ENCODE results near the gene SLC17A9.
"Not testable (repeated sequence)": the region's sequence is repeated elsewhere in the genome, so short reads cannot be mapped to it uniquely, and the experiment has no call there.

SLC17A9 gene

GRCh38 chr20:62914970-62915457 is 37.5 kb upstream of the SLC17A9 start:
- no peaks in the 10 kb centered on the region for H3K9me3 Mint-ChIP-seq
- H3K27me3 Mint-ChIP-seq: no peaks in the 10 kb centered on the region
- DNase-seq: no peak
- peak overlapping the region; percentile 21 for H3K4me3 Mint-ChIP-seq
- peak overlapping the region; percentile 74 for H3K27ac Mint-ChIP-seq
- H3K4me1 Mint-ChIP-seq: peaks cover 60% of the 10 kb centered on the region
- no peak for ATAC-seq
- peaks cover 34% of the 10 kb centered on the region for H3K36me3 Mint-ChIP-seq (ENCODE audit: low read depth)

- no peak for DNase-seq
- Mint-ChIP-seq H3K36me3 (ENCODE audit: low read depth) (peaks cover 20% of the 10 kb centered on the region), H3K27ac (peak overlapping the region; percentile 84)
Measured at GRCh38 chr20:62916703-62917476, 35.6 kb upstream of the SLC17A9 start.

GRCh38 chr20:62917720-62918119 is 34.8 kb upstream of the SLC17A9 start:
- H3K27me3 Mint-ChIP-seq: no peaks in the 10 kb centered on the region
- ATAC-seq (no peak), DNase-seq (no peak)
- H3K27ac Mint-ChIP-seq: peak overlapping the region; percentile 84
- peaks cover 81% of the 10 kb centered on the region for H3K4me1 Mint-ChIP-seq
- H3K36me3 Mint-ChIP-seq (ENCODE audit: low read depth): peaks cover 19% of the 10 kb centered on the region
- peak overlapping the region; percentile 73 for H3K4me3 Mint-ChIP-seq
- no peaks in the 10 kb centered on the region for H3K9me3 Mint-ChIP-seq

More at GRCh38 chr20:62916703-62917476, 35.6 kb upstream of the SLC17A9 start:
- ATAC-seq: no peak
- Mint-ChIP-seq H3K9me3 (no peaks in the 10 kb centered on the region), H3K4me3 (peak overlapping the region; percentile 73), H3K27me3 (no peaks in the 10 kb centered on the region), H3K4me1 (peaks cover 74% of the 10 kb centered on the region)

GRCh38 chr20:62918147-62918546 is 34.4 kb upstream of the SLC17A9 start:
- DNase-seq (no peak), ATAC-seq (peak; percentile 34)
- peaks cover 85% of the 10 kb centered on the region for H3K4me1 Mint-ChIP-seq
- no peaks in the 10 kb centered on the region for H3K9me3 Mint-ChIP-seq
- peak overlapping the region; percentile 84 for H3K27ac Mint-ChIP-seq
- H3K4me3 Mint-ChIP-seq: peak overlapping the region; percentile 73
- no peaks in the 10 kb centered on the region for H3K27me3 Mint-ChIP-seq
- H3K36me3 Mint-ChIP-seq (ENCODE audit: low read depth): peaks cover 16% of the 10 kb centered on the region

- DNase-seq (peak; percentile 52), ATAC-seq (peak; percentile 44)
- H3K4me3 Mint-ChIP-seq: peak overlapping the region; percentile 73
Measured at GRCh38 chr20:62918831-62919230, 33.7 kb upstream of the SLC17A9 start.

GRCh38 chr20:62920039-62920645 is 32.4 kb upstream of the SLC17A9 start:
- peaks cover 16% of the 10 kb centered on the region for H3K36me3 Mint-ChIP-seq (ENCODE audit: low read depth)
- ATAC-seq (no peak), DNase-seq (no peak)
- peak overlapping the region; percentile 84 for H3K27ac Mint-ChIP-seq
- peaks cover 92% of the 10 kb centered on the region for H3K4me1 Mint-ChIP-seq
- no peaks in the 10 kb centered on the region for H3K27me3 Mint-ChIP-seq
- H3K4me3 Mint-ChIP-seq: peak overlapping the region; percentile 73
- H3K9me3 Mint-ChIP-seq: no peaks in the 10 kb centered on the region

More at GRCh38 chr20:62918831-62919230, 33.7 kb upstream of the SLC17A9 start:
- H3K27ac Mint-ChIP-seq: peak overlapping the region; percentile 84
- peaks cover 14% of the 10 kb centered on the region for H3K36me3 Mint-ChIP-seq (ENCODE audit: low read depth)
- H3K27me3 Mint-ChIP-seq: no peaks in the 10 kb centered on the region
- H3K9me3 Mint-ChIP-seq: no peaks in the 10 kb centered on the region
- peaks cover 91% of the 10 kb centered on the region for H3K4me1 Mint-ChIP-seq

- Mint-ChIP-seq H3K4me1 (peaks cover 84% of the 10 kb centered on the region), H3K36me3 (ENCODE audit: low read depth) (peaks cover 18% of the 10 kb centered on the region), H3K9me3 (no peaks in the 10 kb centered on the region), H3K27ac (peak overlapping the region; percentile 84), H3K27me3 (no peaks in the 10 kb centered on the region), H3K4me3 (peak overlapping the region; percentile 61)
- DNase-seq (peak; percentile 75), ATAC-seq (peak; percentile 86)
Measured at GRCh38 chr20:62921119-62921687, 31.3 kb upstream of the SLC17A9 start.

- H3K36me3 Mint-ChIP-seq (ENCODE audit: low read depth): peaks cover 10% of the 10 kb centered on the region
- H3K27me3 Mint-ChIP-seq: no peaks in the 10 kb centered on the region
- no peaks in the 10 kb centered on the region for H3K9me3 Mint-ChIP-seq
- DNase-seq (peak; percentile 40), ATAC-seq (peak; percentile 25)
- peaks cover 80% of the 10 kb centered on the region for H3K4me1 Mint-ChIP-seq
- peak overlapping the region; percentile 86 for H3K27ac Mint-ChIP-seq
- H3K4me3 Mint-ChIP-seq: peak overlapping the region; percentile 68
Measured at GRCh38 chr20:62922451-62922921, 30.0 kb upstream of the SLC17A9 start.

- not testable (repeated sequence) for H3K9me3 Mint-ChIP-seq, DNase-seq, H3K27me3 Mint-ChIP-seq, ATAC-seq
- peaks cover 11% of the 10 kb centered on the region for H3K36me3 Mint-ChIP-seq (ENCODE audit: low read depth)
- peak overlapping the region; percentile 68 for H3K4me3 Mint-ChIP-seq
- H3K27ac Mint-ChIP-seq: peak overlapping the region; percentile 86
- H3K4me1 Mint-ChIP-seq: peaks cover 80% of the 10 kb centered on the region
Measured at GRCh38 chr20:62923059-62923668, 29.3 kb upstream of the SLC17A9 start.

- H3K4me1 Mint-ChIP-seq: peaks cover 80% of the 10 kb centered on the region
- ATAC-seq (no peak), DNase-seq (no peak)
- no peaks in the 10 kb centered on the region for H3K27me3 Mint-ChIP-seq
- peak overlapping the region; percentile 87 for H3K4me3 Mint-ChIP-seq
- H3K9me3 Mint-ChIP-seq: no peaks in the 10 kb centered on the region
- H3K36me3 Mint-ChIP-seq (ENCODE audit: low read depth): peaks cover 14% of the 10 kb centered on the region
- H3K27ac Mint-ChIP-seq: peak overlapping the region; percentile 86
Measured at GRCh38 chr20:62923669-62924441, 28.7 kb upstream of the SLC17A9 start.

GRCh38 chr20:62924442-62925075 is 27.9 kb upstream of the SLC17A9 start:
- ATAC-seq: no peak
- Mint-ChIP-seq H3K36me3 (ENCODE audit: low read depth) (peaks cover 14% of the 10 kb centered on the region), H3K4me1 (peaks cover 75% of the 10 kb centered on the region), H3K9me3 (no peaks in the 10 kb centered on the region), H3K27ac (peak overlapping the region; percentile 86), H3K4me3 (peak overlapping the region; percentile 87), H3K27me3 (no peaks in the 10 kb centered on the region)
- DNase-seq: no peak

GRCh38 chr20:62925076-62925419 is 27.5 kb upstream of the SLC17A9 start:
- no peaks in the 10 kb centered on the region for H3K27me3 Mint-ChIP-seq
- peak overlapping the region; percentile 87 for H3K4me3 Mint-ChIP-seq
- peak overlapping the region; percentile 86 for H3K27ac Mint-ChIP-seq
- no peak for ATAC-seq
- H3K9me3 Mint-ChIP-seq: no peaks in the 10 kb centered on the region
- no peak for DNase-seq
- H3K36me3 Mint-ChIP-seq (ENCODE audit: low read depth): peaks cover 14% of the 10 kb centered on the region
- peaks cover 75% of the 10 kb centered on the region for H3K4me1 Mint-ChIP-seq

- no peaks in the 10 kb centered on the region for H3K9me3 Mint-ChIP-seq
Measured at GRCh38 chr20:62925420-62926228, 26.9 kb upstream of the SLC17A9 start.

More at GRCh38 chr20:62925420-62926228, 26.9 kb upstream of the SLC17A9 start:
- DNase-seq (peak; percentile 57), ATAC-seq (no peak)
- Mint-ChIP-seq H3K36me3 (ENCODE audit: low read depth) (peaks cover 14% of the 10 kb centered on the region), H3K4me3 (peak overlapping the region; percentile 87), H3K4me1 (peaks cover 75% of the 10 kb centered on the region), H3K27me3 (no peaks in the 10 kb centered on the region), H3K27ac (peak overlapping the region; percentile 86)
